ENCODE data around the gene L1CAM.
A peak's percentile ranks its signal among the peaks of the same experiment; 100 is the strongest.

L1CAM gene

DNA sequence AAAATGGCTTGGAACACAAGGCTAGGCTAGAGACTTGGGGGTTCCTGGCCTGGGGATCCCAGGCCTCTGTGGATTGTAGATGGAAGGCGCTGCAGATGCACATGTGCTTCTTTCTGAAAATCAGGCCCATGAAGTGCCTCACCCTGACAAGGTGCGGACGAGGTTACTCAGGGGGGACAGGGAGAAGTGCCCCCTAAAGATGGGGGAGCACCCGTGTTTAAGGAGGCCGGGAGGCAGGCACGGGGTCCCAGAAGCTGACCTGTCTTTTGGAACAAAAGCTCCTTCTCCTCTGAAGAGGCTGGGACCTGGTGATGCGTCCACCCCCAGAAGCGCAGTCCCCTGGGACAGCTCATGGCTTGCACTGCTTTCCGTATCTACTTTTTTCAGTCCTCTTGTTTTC, 58.1 kb downstream of the L1CAM start:
- TF ChIP-seq, protein P1, sequence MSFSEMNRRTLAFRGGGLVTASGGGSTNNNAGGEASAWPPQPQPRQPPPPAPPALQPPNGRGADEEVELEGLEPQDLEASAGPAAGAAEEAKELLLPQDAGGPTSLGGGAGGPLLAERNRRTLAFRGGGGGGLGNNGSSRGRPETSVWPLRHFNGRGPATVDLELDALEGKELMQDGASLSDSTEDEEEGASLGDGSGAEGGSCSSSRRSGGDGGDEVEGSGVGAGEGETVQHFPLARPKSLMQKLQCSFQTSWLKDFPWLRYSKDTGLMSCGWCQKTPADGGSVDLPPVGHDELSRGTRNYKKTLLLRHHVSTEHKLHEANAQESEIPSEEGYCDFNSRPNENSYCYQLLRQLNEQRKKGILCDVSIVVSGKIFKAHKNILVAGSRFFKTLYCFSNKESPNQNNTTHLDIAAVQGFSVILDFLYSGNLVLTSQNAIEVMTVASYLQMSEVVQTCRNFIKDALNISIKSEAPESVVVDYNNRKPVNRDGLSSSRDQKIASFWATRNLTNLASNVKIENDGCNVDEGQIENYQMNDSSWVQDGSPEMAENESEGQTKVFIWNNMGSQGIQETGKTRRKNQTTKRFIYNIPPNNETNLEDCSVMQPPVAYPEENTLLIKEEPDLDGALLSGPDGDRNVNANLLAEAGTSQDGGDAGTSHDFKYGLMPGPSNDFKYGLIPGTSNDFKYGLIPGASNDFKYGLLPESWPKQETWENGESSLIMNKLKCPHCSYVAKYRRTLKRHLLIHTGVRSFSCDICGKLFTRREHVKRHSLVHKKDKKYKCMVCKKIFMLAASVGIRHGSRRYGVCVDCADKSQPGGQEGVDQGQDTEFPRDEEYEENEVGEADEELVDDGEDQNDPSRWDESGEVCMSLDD (tag by site-specific recombination; IDR thresholded peaks at IDR 0.05): 0 out of 2 replicates have a peak, but pooled peaks have one; percentile 25
- TF ChIP-seq ZNF664 (tag by site-specific recombination; IDR thresholded peaks at IDR 0.05): no peak
- Histone ChIP-seq H3K36me3 (ENCODE audit: control insufficient read depth in 2 of 2, insufficient read depth in 1 of 2, low read length in 2 of 2) (no peaks in the 10 kb centered on the region), H3K27ac (ENCODE audit: extremely low read depth, low read depth, low read length) (no peak overlapping the region), H3K4me1 (ENCODE audit: control insufficient read depth, insufficient read depth, low read length) (no peaks in the 10 kb centered on the region), H3K9me3 (ENCODE audit: control insufficient read depth, insufficient read depth, low read depth, low read length) (no peaks in the 10 kb centered on the region), H3K4me3 (ENCODE audit: low read depth, low read length) (no peak overlapping the region)
- CTCF ChIA-PET: no interaction called here
- POLR2A ChIA-PET: interaction anchor here (1.1 to 1.5 kb wide), 2 partner anchors 9 to 21 kb away, joined by 3 read pairs; no protein-coding TSS in a partner anchor

DNA sequence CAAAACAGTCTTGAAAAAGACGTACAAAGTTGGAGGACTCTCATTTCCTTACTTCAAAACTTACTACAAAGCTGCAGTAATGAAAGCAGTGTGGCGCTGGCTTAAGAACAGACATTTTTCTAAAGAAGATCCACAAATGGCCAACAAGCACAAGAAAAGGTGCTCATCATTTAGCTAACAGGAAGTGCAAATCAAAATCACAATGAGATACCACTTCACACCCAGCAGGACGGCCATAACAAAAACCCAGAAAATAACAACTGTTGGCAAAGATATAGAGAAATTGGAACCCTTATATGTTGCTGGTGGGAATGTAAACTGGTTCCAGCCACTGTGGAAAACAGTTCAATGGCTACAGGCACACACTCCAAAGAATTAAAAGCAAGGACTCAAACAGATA, 59.0 kb downstream of the L1CAM start:
- Histone ChIP-seq H3K4me3 (ENCODE audit: low read depth, low read length) (no peak overlapping the region), H3K36me3 (ENCODE audit: control insufficient read depth in 2 of 2, insufficient read depth in 1 of 2, low read length in 2 of 2) (no peaks in the 10 kb centered on the region), H3K9me3 (ENCODE audit: control insufficient read depth, insufficient read depth, low read depth, low read length) (no peaks in the 10 kb centered on the region), H3K27ac (ENCODE audit: extremely low read depth, low read depth, low read length) (no peak overlapping the region), H3K4me1 (ENCODE audit: control insufficient read depth, insufficient read depth, low read length) (no peaks in the 10 kb centered on the region)
- ChIA-PET CTCF (no interaction called here), POLR2A (interaction anchor here (1.1 kb wide), 1 partner anchor 8 kb away, joined by 3 read pairs; no protein-coding TSS in a partner anchor)
- no peak for TF ChIP-seq GLIS1 (tag by site-specific recombination; IDR thresholded peaks at IDR 0.05)
- no peak for TF ChIP-seq ZNF843 (tag by site-specific recombination; IDR thresholded peaks at IDR 0.05)
- no peak for TF ChIP-seq ZNF155 (tag by site-specific recombination; IDR thresholded peaks at IDR 0.05)

DNA sequence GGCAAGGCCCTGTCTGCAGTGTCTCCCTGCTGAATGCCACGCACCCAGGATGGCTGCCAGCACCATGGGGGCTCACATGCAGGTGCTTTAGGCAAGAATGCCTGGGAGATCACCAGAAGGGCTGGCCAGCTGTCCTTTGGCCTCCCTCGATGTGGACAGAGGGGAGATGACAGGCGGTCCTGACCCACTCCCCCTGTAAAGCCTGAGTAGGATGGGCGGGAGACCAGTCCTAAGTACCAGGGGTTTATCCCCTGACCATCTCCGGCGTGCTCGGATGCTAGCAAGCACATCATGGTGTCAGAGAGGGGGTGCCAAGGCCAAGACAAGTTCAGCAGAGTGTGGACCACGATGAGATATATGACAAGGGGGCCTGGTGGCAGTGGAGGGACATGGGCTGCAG, 60.9 kb downstream of the L1CAM start:
- Histone ChIP-seq H3K9me3 (ENCODE audit: control insufficient read depth, insufficient read depth, low read depth, low read length) (no peaks in the 10 kb centered on the region), H3K4me3 (ENCODE audit: low read depth, low read length) (no peak overlapping the region), H3K36me3 (ENCODE audit: control insufficient read depth in 2 of 2, insufficient read depth in 1 of 2, low read length in 2 of 2) (no peaks in the 10 kb centered on the region), H3K27ac (ENCODE audit: extremely low read depth, low read depth, low read length) (no peak overlapping the region), H3K4me1 (ENCODE audit: control insufficient read depth, insufficient read depth, low read length) (no peaks in the 10 kb centered on the region)
- ChIA-PET POLR2A (no interaction called here), CTCF (no interaction called here)
- no peak for TF ChIP-seq YY2 (tag by site-specific recombination; IDR thresholded peaks at IDR 0.05)
- TF ChIP-seq ZEB2 (tag by site-specific recombination; IDR thresholded peaks at IDR 0.05): no peak
- TF ChIP-seq ZNF624 (tag by site-specific recombination; IDR thresholded peaks at IDR 0.05): no peak
- TF ChIP-seq ZNF311 (tag by site-specific recombination; IDR thresholded peaks at IDR 0.05; ENCODE audit: borderline replicate concordance): no peak
- no peak for TF ChIP-seq ZFP69B (tag by site-specific recombination; IDR thresholded peaks at IDR 0.05)
- TF ChIP-seq ZSCAN30 (tag by site-specific recombination; IDR thresholded peaks at IDR 0.05): no peak
- TF ChIP-seq EGR2 (tag by site-specific recombination; IDR thresholded peaks at IDR 0.05; ENCODE audit: low read depth): no peak
- TF ChIP-seq ZBTB48 (tag by site-specific recombination; IDR thresholded peaks at IDR 0.05): no peak
- no peak for TF ChIP-seq ZNF423 (tag by site-specific recombination; IDR thresholded peaks at IDR 0.05)
- TF ChIP-seq MYNN (tag by site-specific recombination; IDR thresholded peaks at IDR 0.05; ENCODE audit: borderline replicate concordance): no peak
- no peak for TF ChIP-seq MEIS1 (CRISPR knock-in tag; IDR thresholded peaks at IDR 0.05; ENCODE audit: borderline replicate concordance)
- no peak for TF ChIP-seq KLF9 (tag by site-specific recombination; IDR thresholded peaks at IDR 0.05; ENCODE audit: low read depth)
- TF ChIP-seq ZNF169 (tag by site-specific recombination; IDR thresholded peaks at IDR 0.05): no peak
- no peak for TF ChIP-seq ZNF366 (tag by site-specific recombination; conservative IDR thresholded peaks at IDR 0.05)
- no peak for TF ChIP-seq ZNF112 (tag by site-specific recombination; IDR thresholded peaks at IDR 0.05)
- no peak for TF ChIP-seq ZNF521 (tag by site-specific recombination; IDR thresholded peaks at IDR 0.05)
- TF ChIP-seq YY1 (tag by site-specific recombination; IDR thresholded peaks at IDR 0.05): no peak
- TF ChIP-seq ZNF558 (tag by site-specific recombination; IDR thresholded peaks at IDR 0.05): no peak

All from HEK293 (cell line).